ENCODE data around the gene B4GALNT2. TPM values are rescaled to one million over a fixed set of nuclear protein-coding genes. Genes with fewer than 3 reads are reported as not detected.

Gene B4GALNT2
- total and polyA plus RNA-seq, 2 donors (not counting 3 experiments of a cell fraction or from before 2014, with no cell fraction given): 0.11 TPM; not detected in 1

- BruUV-seq (replicated peaks): no TSS peak
- intact Hi-C loops (cut with micrococcal nuclease): no loop called here
Measured at GRCh38 chr17:49183341-49183740, 50.8 kb downstream of the B4GALNT2 start.

More at GRCh38 chr17:49183341-49183740, 50.8 kb downstream of the B4GALNT2 start:
- Histone ChIP-seq H3K9me1 (replicated peaks; ENCODE audit: control insufficient read depth, extremely low read depth, insufficient read depth, low read length) (no peaks in the 10 kb centered on the region), H3K79me2 (ENCODE audit: control insufficient read depth, insufficient read depth, low read length) (no peaks in the 10 kb centered on the region), H4K20me1 (replicated peaks; ENCODE audit: control insufficient read depth, extremely low read depth, insufficient read depth, low read length) (no peaks in the 10 kb centered on the region), H3K9me3 (replicated peaks; ENCODE audit: control insufficient read depth, insufficient read depth, low read length) (no peaks in the 10 kb centered on the region), H3K9ac (replicated peaks; ENCODE audit: extremely low read depth, insufficient read depth, low read length) (no peak overlapping the region), H3K27me3 (ENCODE audit: control insufficient read depth in 2 of 2, insufficient read depth in 2 of 2, low read length in 2 of 2) (no peaks in the 10 kb centered on the region), H3K27ac (ENCODE audit: insufficient read depth, low read depth, low read length) (no peak overlapping the region), H3K4me3 (replicated peaks in 1 of 3; ENCODE audit: insufficient read depth in 1 of 3, low read depth in 1 of 3, low read length in 3 of 3) (no peak overlapping the region), H3K4me2 (ENCODE audit: insufficient read depth, low read length) (no peak overlapping the region), H3K4me1 (ENCODE audit: control insufficient read depth, extremely low read depth, insufficient read depth, low read length) (no peaks in the 10 kb centered on the region), H3K36me3 (ENCODE audit: control insufficient read depth in 2 of 2, extremely low read depth in 1 of 2, insufficient read depth in 2 of 2, low read length in 2 of 2) (no peaks in the 10 kb centered on the region), H2AFZ (ENCODE audit: low read depth, low read length) (no peak overlapping the region)
- FAIRE-seq (no peak), DNase-seq (ENCODE audit: low read depth, low spot score) (no peak)
- ChIA-PET CTCF (interaction anchor here (3.8 to 4.3 kb wide), 2 partner anchors 43 to 108 kb away, joined by 14 to 103 read pairs; no protein-coding TSS in a partner anchor), POLR2A (no interaction called here)
- TF ChIP-seq EZH2 (IDR thresholded peaks at IDR 0.05; ENCODE audit: borderline replicate concordance, low read depth, low read length, severe bottlenecking) (no peak), POLR2A (IDR thresholded peaks at IDR 0.05; ENCODE audit: low read depth, low read length) (no peak), GATA2 (IDR thresholded peaks at IDR 0.05; ENCODE audit: insufficient read depth, insufficient read length, low read depth, low read length) (no peak), FOS (IDR thresholded peaks at IDR 0.05; ENCODE audit: borderline replicate concordance, insufficient read depth, low read length) (no peak), MYC (IDR thresholded peaks at IDR 0.05; ENCODE audit: low read depth, low read length) (no peak), POLR2AphosphoS5 (IDR thresholded peaks at IDR 0.05; ENCODE audit: insufficient read depth, low read depth, low read length) (no peak), JUN (IDR thresholded peaks at IDR 0.05; ENCODE audit: borderline replicate concordance, insufficient read depth, insufficient read length, low read depth) (no peak), MAX (IDR thresholded peaks at IDR 0.05; ENCODE audit: insufficient read depth, insufficient read length) (no peak)
- TF ChIP-seq, protein P1, sequence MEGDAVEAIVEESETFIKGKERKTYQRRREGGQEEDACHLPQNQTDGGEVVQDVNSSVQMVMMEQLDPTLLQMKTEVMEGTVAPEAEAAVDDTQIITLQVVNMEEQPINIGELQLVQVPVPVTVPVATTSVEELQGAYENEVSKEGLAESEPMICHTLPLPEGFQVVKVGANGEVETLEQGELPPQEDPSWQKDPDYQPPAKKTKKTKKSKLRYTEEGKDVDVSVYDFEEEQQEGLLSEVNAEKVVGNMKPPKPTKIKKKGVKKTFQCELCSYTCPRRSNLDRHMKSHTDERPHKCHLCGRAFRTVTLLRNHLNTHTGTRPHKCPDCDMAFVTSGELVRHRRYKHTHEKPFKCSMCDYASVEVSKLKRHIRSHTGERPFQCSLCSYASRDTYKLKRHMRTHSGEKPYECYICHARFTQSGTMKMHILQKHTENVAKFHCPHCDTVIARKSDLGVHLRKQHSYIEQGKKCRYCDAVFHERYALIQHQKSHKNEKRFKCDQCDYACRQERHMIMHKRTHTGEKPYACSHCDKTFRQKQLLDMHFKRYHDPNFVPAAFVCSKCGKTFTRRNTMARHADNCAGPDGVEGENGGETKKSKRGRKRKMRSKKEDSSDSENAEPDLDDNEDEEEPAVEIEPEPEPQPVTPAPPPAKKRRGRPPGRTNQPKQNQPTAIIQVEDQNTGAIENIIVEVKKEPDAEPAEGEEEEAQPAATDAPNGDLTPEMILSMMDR (IDR thresholded peaks at IDR 0.05; ENCODE audit: extremely low read depth in 1 of 2, insufficient read depth in 1 of 2, low read depth in 1 of 2, low read length in 2 of 2): no peak
- dilution Hi-C loops (cut with MboI; ENCODE audit: extremely low pct_ligation_motif_present, low sequenced_read_pairs): no loop called here

All from endothelial cell of umbilical vein (primary cell).